GM19452 (cell line): Measurements from ENCODE around the gene CAMTA1.
"Not testable (repeated sequence)": the region's sequence is repeated elsewhere in the genome, so short reads cannot be mapped to it uniquely, and the experiment has no call there.

ENCODE experiments used
- ATAC-seq: cut with Tn5 transposase; IDR thresholded peaks from one replicate; pipeline ENCODE4 v1.9.1; 2021; ENCODE audit not compliant: unreplicated experiment

The CAMTA1 gene

DNA sequence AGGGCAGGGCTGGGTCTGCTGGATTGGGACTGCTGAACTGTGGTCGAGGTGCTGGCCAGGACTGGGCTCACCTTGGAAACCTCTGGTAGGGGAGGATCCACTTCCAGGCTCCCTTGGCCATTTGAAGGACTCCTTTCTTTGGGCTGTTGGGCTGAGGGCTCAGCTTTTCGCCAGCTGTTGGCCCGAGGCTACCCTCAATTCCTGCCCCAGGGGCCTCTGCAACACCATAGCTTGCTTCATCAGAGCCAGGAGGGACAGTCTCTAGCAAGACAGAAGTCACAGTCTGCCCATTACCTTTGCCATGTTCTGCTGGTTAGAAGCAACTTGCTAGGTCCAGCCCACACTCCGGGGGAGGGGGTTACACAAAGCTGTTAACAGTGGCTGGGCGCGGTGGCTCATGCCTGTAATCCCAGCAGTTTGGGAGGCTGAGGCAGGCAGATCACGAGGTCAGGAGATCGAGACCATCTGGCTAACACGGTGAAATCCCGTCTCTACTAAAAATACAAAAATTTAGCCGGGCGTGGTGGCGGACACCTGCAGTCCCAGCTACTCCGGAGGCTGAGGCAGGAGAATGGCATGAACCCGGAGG lies 25.0 kb downstream of the CAMTA1 start:
- ATAC-seq, result not testable (repeated sequence)

GRCh38 chr1:6811583-6811982 lies 26.3 kb downstream of the CAMTA1 start:
- ATAC-seq, result no peak

DNA sequence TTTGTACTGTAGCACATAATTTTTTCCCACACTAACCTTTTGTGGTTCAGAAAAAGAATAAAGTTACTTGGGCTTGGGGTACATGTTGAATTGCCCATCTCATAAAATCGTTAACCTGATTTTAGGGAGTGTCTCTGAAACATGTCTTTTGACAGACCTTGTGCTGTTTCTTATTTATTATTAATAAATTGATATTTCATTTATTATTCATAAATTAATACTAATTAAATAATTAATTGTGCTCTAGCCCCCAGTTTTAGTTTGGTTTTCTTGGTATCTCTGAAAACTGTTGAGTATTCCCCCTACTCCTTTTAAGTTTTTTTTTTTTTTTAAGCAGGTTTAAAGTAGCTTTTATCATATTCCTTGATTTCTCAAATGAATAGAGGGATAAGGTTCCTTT lies 27.9 kb downstream of the CAMTA1 start:
- no peak for ATAC-seq

- ATAC-seq, result no peak
Observed at GRCh38 chr1:6815726-6816125, 30.5 kb downstream of the CAMTA1 start.

GRCh38 chr1:6819246-6820040 lies 34.2 kb downstream of the CAMTA1 start:
- no peak for ATAC-seq

DNA sequence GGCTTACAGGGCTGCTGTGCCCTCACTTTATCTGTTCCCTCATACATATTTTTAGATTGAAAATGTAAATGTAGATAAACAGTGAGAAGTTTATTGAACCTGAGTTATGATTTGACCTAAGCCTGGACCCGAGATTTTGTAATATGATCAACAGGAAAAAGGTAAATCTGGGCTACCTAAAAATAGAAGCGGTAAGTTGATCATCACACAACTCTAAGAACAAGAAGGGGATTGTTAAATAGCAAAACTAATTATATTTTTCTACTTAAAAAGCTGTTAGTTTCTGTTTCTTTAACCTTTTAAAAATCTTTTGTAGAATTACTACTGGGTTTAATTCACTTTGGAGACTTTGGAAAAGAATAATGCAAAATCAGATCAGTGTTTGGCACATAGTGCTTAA lies 35.6 kb downstream of the CAMTA1 start:
- no peak for ATAC-seq

GRCh38 chr1:6822530-6823359 lies 37.5 kb downstream of the CAMTA1 start:
- peak; percentile 75 for ATAC-seq

DNA sequence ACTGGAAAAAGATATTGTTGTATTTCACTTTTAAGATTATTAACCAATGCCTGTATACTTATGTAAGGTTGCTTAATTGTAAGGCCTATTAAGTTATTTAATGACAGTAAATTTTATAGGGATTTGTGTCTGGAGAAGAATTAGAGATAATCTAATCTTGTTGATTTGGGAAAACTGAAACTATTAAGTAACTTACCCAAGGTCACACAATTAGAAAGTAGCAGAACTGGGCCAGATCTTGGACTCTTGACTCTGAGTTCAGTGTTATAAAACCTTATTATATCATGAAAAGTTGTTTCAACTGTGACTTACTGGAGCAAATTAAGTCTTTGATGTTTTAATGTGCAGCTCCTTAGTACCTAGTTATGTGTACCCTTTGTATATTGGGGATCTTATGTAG lies 38.5 kb downstream of the CAMTA1 start:
- ATAC-seq, result no peak

DNA sequence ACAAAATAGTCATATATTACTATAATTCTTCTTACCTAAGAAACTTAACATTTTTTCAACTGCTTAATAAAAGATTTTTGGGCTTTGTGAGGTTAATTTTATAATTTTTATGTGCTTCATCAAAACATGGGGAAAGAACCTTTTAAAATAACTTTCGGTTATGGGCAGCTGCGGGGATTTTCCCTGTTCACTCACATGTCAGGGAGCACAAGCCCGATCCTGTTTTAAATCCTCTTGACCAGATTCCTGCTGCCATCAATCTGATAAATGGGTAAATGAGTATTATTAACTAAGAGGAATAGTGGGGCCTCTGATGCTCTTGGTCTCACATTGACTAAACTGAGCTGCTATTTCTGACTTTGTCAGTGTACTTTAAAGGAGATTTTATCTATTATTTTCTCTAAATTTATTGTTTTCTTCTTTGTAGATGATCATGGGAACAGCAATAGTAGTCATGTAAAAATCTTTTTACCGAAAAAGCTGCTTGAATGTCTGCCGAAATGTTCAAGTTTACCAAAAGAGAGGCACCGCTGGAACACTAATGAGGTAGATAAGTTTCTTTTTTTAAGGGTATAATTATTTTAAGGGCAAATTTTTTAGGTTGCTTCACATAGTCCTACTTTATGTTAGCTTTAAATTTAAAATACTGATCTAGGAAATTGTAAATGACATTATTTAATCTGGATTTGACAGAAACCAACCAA lies 39.6 kb downstream of the CAMTA1 start:
- ATAC-seq, result no peak

- ATAC-seq, result no peak
Observed at GRCh38 chr1:6825828-6826227, 40.6 kb downstream of the CAMTA1 start.

DNA sequence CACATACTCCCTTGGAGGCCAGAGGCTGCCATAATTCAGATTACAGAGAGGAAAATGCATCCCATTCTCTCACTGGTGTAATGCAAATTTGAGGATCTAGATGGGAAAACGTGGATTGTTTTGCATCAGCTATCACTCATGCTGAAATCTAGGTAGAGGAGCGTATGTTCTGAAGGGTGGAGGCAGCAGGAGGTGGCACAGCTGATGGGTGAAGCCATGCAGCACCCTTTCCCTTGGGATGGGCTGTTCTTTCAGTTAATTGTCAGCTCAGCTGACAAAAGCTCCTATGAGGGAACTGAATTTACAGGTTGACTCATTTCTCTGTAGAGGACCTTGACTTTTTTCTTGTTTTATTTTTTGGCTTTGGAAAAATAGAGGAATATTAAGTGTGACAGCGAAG lies 41.8 kb downstream of the CAMTA1 start:
- ATAC-seq, result no peak

GRCh38 chr1:6827630-6828165 lies 42.4 kb downstream of the CAMTA1 start:
- no peak for ATAC-seq

GRCh38 chr1:6831366-6831765 lies 46.1 kb downstream of the CAMTA1 start:
- ATAC-seq, result no peak

DNA sequence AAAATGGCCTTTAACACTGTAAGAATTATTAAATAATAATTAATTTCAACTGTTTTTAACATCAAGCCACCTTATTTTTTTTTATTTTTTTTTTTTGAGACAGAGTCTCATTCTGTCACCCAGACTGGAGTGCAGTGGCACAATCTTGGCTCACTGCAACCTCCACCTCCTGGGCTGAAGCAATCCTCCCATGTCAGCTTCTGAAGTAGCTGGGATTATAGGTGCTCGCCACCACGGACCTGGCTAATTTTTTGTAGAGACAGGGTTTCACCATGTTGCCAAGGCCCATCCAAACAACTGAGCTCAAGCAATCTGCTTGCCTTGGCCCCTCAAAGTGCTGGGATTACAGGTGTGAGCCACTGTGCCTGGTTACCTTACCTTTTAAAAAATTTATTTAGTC lies 46.8 kb downstream of the CAMTA1 start:
- ATAC-seq, result not testable (repeated sequence)

DNA sequence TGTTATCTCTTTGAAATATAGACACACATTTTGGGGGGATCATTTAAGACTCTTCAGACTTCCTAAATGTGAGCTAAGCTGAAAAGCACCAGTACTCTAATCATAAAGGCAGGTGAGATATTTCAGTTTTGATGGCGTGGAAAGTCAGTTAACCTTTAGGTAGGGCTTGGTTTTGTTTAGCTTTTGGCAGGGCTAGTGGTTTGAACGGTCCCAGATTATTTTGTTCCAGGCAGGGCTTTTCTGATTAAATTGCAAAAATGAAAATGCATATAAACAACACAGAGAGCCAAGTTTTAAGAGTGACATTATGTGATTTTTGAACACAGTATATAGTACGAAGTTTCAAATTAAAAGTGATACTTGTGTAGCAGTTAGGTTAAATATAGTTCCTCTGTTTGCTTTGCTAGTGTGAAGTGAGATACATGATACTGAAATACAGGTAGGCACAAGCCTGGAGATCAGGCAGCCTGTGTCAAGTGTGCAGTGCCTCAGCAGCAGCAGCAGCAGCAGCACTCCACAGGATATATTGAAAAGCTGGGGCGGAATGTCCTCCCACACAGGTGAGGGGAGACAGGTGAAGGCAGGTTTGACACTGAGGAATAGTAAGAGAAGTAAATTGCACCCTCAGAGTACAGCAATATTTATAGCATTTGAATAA lies 47.4 kb downstream of the CAMTA1 start:
- ATAC-seq, result no peak

- no peak for ATAC-seq
Observed at GRCh38 chr1:6833804-6834203, 48.5 kb downstream of the CAMTA1 start.

DNA sequence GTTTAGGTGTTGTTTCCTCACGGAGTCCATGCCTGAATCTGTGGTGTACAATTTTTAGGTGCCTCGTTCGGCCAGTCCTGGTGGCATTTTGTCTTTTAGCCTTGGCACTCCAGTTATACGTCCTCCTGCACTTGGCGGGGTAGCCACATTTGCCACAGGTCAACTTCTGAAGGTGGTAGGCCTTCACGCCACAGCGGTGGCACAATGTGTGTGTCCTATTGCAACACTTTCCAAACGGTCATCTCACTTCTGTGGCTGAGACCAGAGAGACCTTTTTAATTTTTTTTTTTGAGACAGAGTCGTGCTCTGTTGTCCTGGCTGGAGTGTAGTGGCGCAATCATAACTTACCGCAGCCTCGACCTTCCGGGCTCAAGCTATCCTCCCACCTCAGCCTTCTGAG lies 49.1 kb downstream of the CAMTA1 start:
- ATAC-seq, result no peak

GRCh38 chr1:6835139-6835538 lies 49.9 kb downstream of the CAMTA1 start:
- no peak for ATAC-seq

- ATAC-seq, result no peak
Observed at GRCh38 chr1:6842301-6842700, 57.0 kb downstream of the CAMTA1 start.

- not testable (repeated sequence) for ATAC-seq
Observed at GRCh38 chr1:6845786-6846185, 60.5 kb downstream of the CAMTA1 start.
